Measurements from ENCODE around the gene EMP3. TPM values are rescaled to one million over a fixed set of nuclear protein-coding genes. Genes with fewer than 3 reads are reported as not detected.
"Not testable (repeated sequence)": the region's sequence is repeated elsewhere in the genome, so short reads cannot be mapped to it uniquely, and the experiment has no call there.

The EMP3 gene
- total and polyA plus RNA-seq, 9 donors, result 67.4 to 166 (median 143) TPM

DNA sequence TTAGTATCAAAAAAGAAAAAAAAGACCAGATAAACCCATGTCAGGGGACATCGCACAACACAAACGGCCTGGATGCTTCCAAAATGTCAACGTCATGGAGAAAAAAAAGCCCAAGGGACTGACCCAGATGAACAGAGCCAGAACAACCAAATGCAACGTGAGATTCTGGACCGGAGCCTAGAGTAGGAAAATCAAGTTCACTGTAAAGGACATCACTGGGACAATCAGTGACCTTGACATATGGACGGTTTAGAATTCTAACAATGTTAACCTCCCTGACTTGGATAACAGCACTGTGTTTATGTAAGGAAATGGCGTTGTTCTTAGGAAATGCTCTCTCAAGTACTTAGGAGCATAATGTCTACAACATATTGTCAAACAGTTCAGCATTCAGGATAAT is 15.1 kb upstream of the EMP3 start:
- Histone ChIP-seq H3K27me3 (ENCODE audit: control insufficient read depth, insufficient read depth, low read length) (no peaks in the 10 kb centered on the region), H3K4me1 (ENCODE audit: control insufficient read depth, insufficient read depth, low read length) (peaks cover 16% of the 10 kb centered on the region), H3K27ac (ENCODE audit: low read length) (peak overlapping the region; percentile 72), H3K9me3 (replicated peaks; ENCODE audit: control insufficient read depth, low read depth, low read length) (no peaks in the 10 kb centered on the region), H3K4me3 (ENCODE audit: low read length) (no peak overlapping the region), H3K36me3 (ENCODE audit: control insufficient read depth, insufficient read depth, low read length) (no peaks in the 10 kb centered on the region)
- 16% methylated on average over 3 of the region's 7 CpGs for WGBS (ENCODE audit: insufficient coverage)
- DNase-seq, result peak; percentile 91

DNA sequence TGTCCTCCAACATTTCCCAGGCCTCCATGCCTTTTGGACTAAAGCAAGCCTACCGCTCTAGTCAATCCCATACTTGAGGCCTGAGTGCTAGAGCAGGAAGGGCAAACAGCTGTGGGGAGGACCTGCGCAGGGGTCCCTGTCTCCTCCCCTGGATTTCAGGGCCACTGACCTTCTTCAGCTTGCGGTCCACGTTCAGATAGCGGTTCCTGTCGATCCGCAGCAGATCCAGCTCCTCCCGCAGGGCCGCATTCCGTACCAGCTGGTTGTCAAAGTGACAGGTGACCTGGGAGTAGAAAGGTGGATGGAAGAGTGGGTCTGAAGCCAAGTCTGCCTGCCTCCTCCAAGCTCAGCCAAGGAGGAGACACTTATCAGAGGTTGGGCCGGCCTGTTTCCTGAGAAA is 14.0 kb upstream of the EMP3 start:
- H3K27ac ChIP-seq (ENCODE audit: low read length), result no peak overlapping the region

GRCh38 chr19:48315712-48316111 is 9.6 kb upstream of the EMP3 start:
- H3K27ac ChIP-seq (ENCODE audit: low read length), result no peak overlapping the region
- H3K4me3 ChIP-seq (ENCODE audit: low read length), result no peak overlapping the region
- H3K9me3 ChIP-seq (replicated peaks; ENCODE audit: control insufficient read depth, low read depth, low read length), result no peaks in the 10 kb centered on the region
- H3K36me3 ChIP-seq (ENCODE audit: control insufficient read depth, insufficient read depth, low read length), result no peaks in the 10 kb centered on the region
- no CpG with 5 or more reads among the region's 7 CpGs for WGBS (ENCODE audit: insufficient coverage)
- no peak for DNase-seq
- H3K4me1 ChIP-seq (ENCODE audit: control insufficient read depth, insufficient read depth, low read length), result peaks cover 7% of the 10 kb centered on the region
- H3K27me3 ChIP-seq (ENCODE audit: control insufficient read depth, insufficient read depth, low read length), result no peaks in the 10 kb centered on the region

More for the DNA sequence above, 14.0 kb upstream of the EMP3 start:
- no peak overlapping the region for H3K4me3 ChIP-seq (ENCODE audit: low read length)
- DNase-seq, result no peak
- 87% methylated on average over 6 of the region's 11 CpGs for WGBS (ENCODE audit: insufficient coverage)
- no peaks in the 10 kb centered on the region for H3K27me3 ChIP-seq (ENCODE audit: control insufficient read depth, insufficient read depth, low read length)
- H3K9me3 ChIP-seq (replicated peaks; ENCODE audit: control insufficient read depth, low read depth, low read length), result no peaks in the 10 kb centered on the region
- H3K4me1 ChIP-seq (ENCODE audit: control insufficient read depth, insufficient read depth, low read length), result peaks cover 16% of the 10 kb centered on the region
- H3K36me3 ChIP-seq (ENCODE audit: control insufficient read depth, insufficient read depth, low read length), result no peaks in the 10 kb centered on the region

DNA sequence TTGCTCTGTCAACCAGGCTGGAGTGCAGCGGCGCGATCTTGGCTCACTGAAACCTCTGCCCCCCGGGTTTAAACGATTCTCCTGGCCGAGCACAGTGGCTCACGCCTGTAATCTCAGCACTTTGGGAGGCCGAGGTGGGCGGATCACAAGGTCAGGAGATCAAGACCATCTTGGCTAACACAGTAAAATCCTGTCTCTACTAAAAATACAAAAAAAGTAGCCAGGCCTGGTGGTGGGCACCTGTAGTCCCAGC is 7.7 kb upstream of the EMP3 start:
- H3K4me3 ChIP-seq (ENCODE audit: low read length); H3K27ac ChIP-seq (ENCODE audit: low read length); H3K27me3 ChIP-seq (ENCODE audit: control insufficient read depth, insufficient read depth, low read length); H3K36me3 ChIP-seq (ENCODE audit: control insufficient read depth, insufficient read depth, low read length); DNase-seq; H3K9me3 ChIP-seq (replicated peaks; ENCODE audit: control insufficient read depth, low read depth, low read length): not testable (repeated sequence)
- WGBS (ENCODE audit: insufficient coverage), result 41% methylated on average over 7 of the region's 9 CpGs
- peaks cover 22% of the 10 kb centered on the region for H3K4me1 ChIP-seq (ENCODE audit: control insufficient read depth, insufficient read depth, low read length)

- Histone ChIP-seq H3K36me3 (ENCODE audit: control insufficient read depth, insufficient read depth, low read length) (no peaks in the 10 kb centered on the region), H3K9me3 (replicated peaks; ENCODE audit: control insufficient read depth, low read depth, low read length) (no peaks in the 10 kb centered on the region), H3K27ac (ENCODE audit: low read length) (no peak overlapping the region), H3K4me1 (ENCODE audit: control insufficient read depth, insufficient read depth, low read length) (peaks cover 26% of the 10 kb centered on the region), H3K4me3 (ENCODE audit: low read length) (no peak overlapping the region), H3K27me3 (ENCODE audit: control insufficient read depth, insufficient read depth, low read length) (no peaks in the 10 kb centered on the region)
- DNase-seq, result no peak
- WGBS (ENCODE audit: insufficient coverage), result 88% methylated on average over 16 of the region's 21 CpGs
Measured at GRCh38 chr19:48318286-48318987, 6.9 kb upstream of the EMP3 start.

GRCh38 chr19:48319647-48320541 is 5.5 kb upstream of the EMP3 start:
- DNase-seq, result peak; percentile 78
- Histone ChIP-seq H3K36me3 (ENCODE audit: control insufficient read depth, insufficient read depth, low read length) (no peaks in the 10 kb centered on the region), H3K9me3 (replicated peaks; ENCODE audit: control insufficient read depth, low read depth, low read length) (no peaks in the 10 kb centered on the region), H3K27me3 (ENCODE audit: control insufficient read depth, insufficient read depth, low read length) (no peaks in the 10 kb centered on the region), H3K4me1 (ENCODE audit: control insufficient read depth, insufficient read depth, low read length) (peaks cover 30% of the 10 kb centered on the region), H3K27ac (ENCODE audit: low read length) (peak overlapping the region; percentile 67), H3K4me3 (ENCODE audit: low read length) (no peak overlapping the region)
- 0% methylated on average over 1 of the region's 16 CpGs for WGBS (ENCODE audit: insufficient coverage)

GRCh38 chr19:48321372-48321621 is 4.1 kb upstream of the EMP3 start:
- no peaks in the 10 kb centered on the region for H3K9me3 ChIP-seq (replicated peaks; ENCODE audit: control insufficient read depth, low read depth, low read length)
- H3K4me1 ChIP-seq (ENCODE audit: control insufficient read depth, insufficient read depth, low read length), result peaks cover 39% of the 10 kb centered on the region
- peak; percentile 96 for DNase-seq
- H3K27ac ChIP-seq (ENCODE audit: low read length), result peak overlapping the region; percentile 100
- no peaks in the 10 kb centered on the region for H3K36me3 ChIP-seq (ENCODE audit: control insufficient read depth, insufficient read depth, low read length)
- H3K4me3 ChIP-seq (ENCODE audit: low read length), result peak overlapping the region; percentile 60
- H3K27me3 ChIP-seq (ENCODE audit: control insufficient read depth, insufficient read depth, low read length), result no peaks in the 10 kb centered on the region
- under 1% methylated on average over 22 of the region's 22 CpGs for WGBS (ENCODE audit: insufficient coverage)

DNA sequence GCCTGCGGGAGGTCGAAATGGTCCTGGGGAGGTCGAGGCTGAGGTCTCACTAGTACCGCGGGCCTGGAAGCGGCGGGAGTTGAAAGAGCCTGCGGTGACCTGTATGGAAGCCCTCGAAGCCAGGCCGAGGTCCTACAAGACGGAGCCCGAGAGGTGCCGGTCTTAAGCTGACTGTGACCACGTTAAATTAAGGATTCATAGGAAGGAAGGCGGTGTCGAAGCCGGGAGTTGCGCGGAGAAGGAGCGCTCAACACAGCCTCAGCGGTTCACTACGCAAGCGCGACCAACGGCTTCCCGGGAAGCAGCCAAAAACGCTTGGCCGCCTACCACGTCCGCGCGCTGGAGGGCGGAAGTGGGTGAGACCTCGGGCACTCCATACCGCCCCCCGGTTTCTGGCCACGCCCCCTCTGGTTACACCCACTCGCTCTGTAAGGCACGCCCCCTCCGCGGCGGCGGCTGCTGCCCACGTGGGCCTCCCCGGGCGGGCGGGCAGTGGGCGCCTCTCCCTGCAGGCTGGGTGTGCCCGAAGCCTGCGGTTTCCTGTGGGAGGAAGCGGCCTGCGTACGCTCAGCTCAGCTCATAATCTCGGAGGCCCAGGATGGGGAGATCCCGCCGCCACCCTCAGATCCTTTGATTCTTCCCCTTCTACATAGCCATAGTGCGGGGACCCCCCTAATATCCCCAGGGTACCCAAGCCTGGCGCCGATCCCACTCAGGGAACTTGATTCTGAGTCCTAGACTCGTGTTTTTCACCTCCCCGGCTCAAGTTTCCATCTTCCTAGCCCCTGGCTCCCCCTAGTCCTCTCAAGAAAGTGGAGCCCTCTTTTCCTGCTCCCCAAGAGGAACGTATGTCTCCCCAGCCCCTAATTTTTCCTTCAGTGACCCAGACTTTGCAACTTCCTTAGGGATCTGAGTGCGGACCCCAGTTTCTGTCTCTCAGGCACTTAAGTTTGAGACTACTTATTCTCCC is 3.4 kb upstream of the EMP3 start:
- H3K4me1 ChIP-seq (ENCODE audit: control insufficient read depth, insufficient read depth, low read length), result peaks cover 45% of the 10 kb centered on the region
- H3K27me3 ChIP-seq (ENCODE audit: control insufficient read depth, insufficient read depth, low read length), result no peaks in the 10 kb centered on the region
- peak overlapping the region; percentile 60 for H3K4me3 ChIP-seq (ENCODE audit: low read length)
- 2% methylated on average over 59 of the region's 63 CpGs for WGBS (ENCODE audit: insufficient coverage)
- H3K36me3 ChIP-seq (ENCODE audit: control insufficient read depth, insufficient read depth, low read length), result no peaks in the 10 kb centered on the region
- peak overlapping the region; percentile 100 for H3K27ac ChIP-seq (ENCODE audit: low read length)
- no peaks in the 10 kb centered on the region for H3K9me3 ChIP-seq (replicated peaks; ENCODE audit: control insufficient read depth, low read depth, low read length)
- DNase-seq, result peak; percentile 98

DNA sequence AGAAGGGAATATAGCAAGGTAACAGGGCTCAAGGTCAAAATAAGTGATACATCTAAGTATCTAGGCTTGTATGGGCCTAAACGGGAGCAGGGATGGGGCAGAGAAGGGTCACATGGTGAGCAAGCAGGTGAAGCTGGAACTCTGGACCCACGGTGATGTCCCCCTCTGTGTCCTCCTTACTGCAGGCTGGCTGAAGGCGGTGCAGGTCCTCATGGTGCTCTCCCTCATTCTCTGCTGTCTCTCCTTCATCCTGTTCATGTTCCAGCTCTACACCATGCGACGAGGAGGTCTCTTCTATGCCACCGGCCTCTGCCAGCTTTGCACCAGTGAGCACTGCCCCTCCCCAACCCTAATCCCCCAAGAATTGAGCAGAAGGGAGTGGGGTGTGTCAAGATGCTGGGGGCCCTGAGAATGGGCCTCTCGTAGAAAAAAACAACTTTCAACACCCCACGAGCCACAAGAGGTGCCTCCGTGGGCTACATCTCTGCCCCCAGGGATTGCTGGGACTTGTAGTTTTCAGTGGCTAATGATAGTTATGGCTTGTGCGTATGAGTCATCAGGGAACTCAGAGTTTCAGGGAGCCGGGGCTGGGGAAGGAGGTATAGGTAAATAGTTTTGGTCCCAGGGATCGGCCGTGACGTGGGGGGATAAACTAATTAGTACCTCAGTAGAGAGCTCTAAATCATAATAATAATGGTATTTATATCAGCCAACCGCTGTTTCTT is 4.0 kb downstream of the EMP3 start:
- Histone ChIP-seq H3K27ac (ENCODE audit: low read length) (no peak overlapping the region), H3K4me1 (ENCODE audit: control insufficient read depth, insufficient read depth, low read length) (peaks cover 71% of the 10 kb centered on the region), H3K9me3 (replicated peaks; ENCODE audit: control insufficient read depth, low read depth, low read length) (no peaks in the 10 kb centered on the region), H3K36me3 (ENCODE audit: control insufficient read depth, insufficient read depth, low read length) (peaks cover 37% of the 10 kb centered on the region), H3K27me3 (ENCODE audit: control insufficient read depth, insufficient read depth, low read length) (no peaks in the 10 kb centered on the region), H3K4me3 (ENCODE audit: low read length) (no peak overlapping the region)
- DNase-seq, result no peak
- 79% methylated on average over 4 of the region's 15 CpGs for WGBS (ENCODE audit: insufficient coverage)
